Measurements from ENCODE around the gene TMEM144.
"Not testable (repeated sequence)": the region's sequence is repeated elsewhere in the genome, so short reads cannot be mapped to it uniquely, and the experiment has no call there.

Gene TMEM144

DNA sequence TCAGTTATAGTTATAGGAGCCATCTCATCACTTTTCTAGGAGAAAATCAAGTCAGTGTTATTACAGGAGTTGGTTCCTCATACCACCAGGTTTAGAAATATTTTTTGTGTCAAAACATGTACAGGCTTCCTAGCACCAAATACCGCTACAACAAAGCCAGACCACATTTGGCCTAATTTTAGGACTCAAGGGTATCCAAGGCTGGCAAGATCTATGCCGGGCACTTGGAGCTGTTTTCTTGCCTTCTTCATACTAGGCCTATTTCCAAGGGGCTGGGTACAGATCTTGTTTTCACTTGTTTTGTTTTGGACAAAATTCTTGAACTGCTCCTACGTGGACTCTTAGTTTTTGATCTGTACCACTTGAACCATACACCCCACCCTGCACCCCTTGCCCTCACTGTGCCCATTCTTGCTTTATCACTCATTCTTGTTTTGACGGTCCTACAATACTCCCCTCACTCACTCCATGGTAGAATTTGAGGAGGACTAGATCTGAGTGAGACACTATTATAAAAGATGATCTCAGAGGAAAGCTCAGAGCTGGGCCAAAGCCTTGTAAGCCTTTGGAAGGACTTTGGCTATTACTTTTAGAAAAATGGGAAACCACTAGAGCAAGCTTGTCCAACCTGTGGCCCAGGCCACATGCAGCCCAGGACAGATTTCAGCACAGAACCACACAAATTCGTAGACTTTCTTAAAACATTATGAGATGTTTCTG lies 17.7 kb upstream of the TMEM144 start:
- no peak for FAIRE-seq

- no peak for FAIRE-seq
Measured at GRCh38 chr4:158193171-158193749, 17.0 kb upstream of the TMEM144 start.

- FAIRE-seq, result no peak
Measured at GRCh38 chr4:158195297-158195696, 15.0 kb upstream of the TMEM144 start.

- no peak for FAIRE-seq
Measured at GRCh38 chr4:158197194-158197776, 13.0 kb upstream of the TMEM144 start.

- no peak for FAIRE-seq
Measured at GRCh38 chr4:158200214-158200613, 10.1 kb upstream of the TMEM144 start.

GRCh38 chr4:158201322-158201721 lies 9.0 kb upstream of the TMEM144 start:
- no peak for FAIRE-seq

DNA sequence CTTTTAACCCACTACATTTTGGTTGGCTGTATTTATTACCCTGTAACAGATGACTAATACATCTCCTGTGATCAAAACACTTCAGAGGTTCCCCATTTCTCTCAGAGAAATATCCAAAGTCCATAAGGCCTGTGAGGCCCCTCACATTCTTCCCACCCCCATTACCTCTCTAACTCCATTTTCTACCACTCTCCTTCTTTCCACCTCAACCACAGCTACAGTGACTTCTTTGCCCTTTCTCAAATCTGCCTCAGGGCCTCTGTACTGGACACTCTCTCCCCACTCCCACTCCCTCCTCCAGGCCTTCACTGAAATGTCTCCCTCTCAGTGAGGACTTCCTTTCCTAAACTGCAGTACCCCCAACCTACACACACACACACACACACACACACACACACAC lies 8.4 kb upstream of the TMEM144 start:
- no peak for FAIRE-seq

DNA sequence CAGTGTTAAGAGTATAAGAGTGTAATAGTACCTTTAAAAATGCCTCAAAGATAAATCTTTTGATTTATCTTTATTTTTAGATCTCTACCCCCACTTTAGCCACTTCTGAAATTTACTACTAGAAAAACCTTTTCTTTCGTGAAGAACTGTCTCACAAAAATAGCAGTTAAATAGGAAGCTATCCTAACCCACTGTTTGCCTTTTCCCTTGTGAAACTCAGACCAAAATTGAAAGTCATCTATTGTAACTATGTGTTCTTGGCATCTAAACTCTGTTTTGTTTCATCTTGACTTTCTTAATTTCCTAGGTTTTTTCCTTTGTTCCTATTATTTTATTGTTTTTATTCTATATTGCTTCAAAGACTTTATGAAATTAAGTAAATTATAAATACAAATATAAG lies 7.8 kb upstream of the TMEM144 start:
- FAIRE-seq, result peak; percentile 82

GRCh38 chr4:158203436-158203835 lies 6.8 kb upstream of the TMEM144 start:
- no peak for FAIRE-seq

DNA sequence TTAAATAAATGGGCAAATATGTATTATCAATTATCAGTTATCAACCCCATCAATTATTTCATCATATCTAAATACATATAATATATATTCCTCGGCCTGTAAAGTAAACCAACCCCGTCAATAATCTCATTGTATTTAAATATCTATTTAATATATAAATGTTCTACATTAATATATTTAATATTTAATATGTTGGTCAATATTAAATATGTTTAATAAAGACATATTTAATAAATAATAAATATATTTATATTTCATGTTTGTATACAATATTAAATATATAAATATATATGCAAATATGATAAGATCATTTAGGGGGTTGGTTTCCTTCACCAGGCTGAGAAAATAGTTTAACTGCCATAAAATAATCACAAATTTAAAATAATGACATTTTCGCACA lies 6.4 kb upstream of the TMEM144 start:
- peak; percentile 96 for FAIRE-seq

- FAIRE-seq, result no peak
Measured at GRCh38 chr4:158208963-158209640, 1.2 kb upstream of the TMEM144 start.

DNA sequence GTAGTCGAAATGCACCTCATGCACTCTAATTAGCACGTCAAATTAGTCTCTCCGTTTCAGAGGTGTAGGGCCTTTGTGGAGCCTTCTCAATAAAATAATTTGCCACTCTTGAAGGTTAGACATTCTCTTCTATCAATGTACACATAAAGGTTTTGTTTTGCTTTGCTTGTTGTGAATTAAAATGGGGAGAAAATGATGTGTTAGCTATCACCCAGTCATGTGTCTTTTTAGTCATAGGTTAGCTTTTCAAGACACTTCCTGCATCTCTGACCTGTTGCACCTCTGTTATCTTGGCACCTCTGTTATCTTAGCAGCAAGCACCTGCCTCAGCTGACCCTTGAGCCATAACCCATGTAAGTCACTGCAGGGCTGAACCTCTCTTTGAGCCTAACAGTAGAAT lies 936 bp downstream of the TMEM144 start:
- no peak for FAIRE-seq

- no peak for FAIRE-seq
Measured at GRCh38 chr4:158213466-158213865, 3.2 kb downstream of the TMEM144 start.

DNA sequence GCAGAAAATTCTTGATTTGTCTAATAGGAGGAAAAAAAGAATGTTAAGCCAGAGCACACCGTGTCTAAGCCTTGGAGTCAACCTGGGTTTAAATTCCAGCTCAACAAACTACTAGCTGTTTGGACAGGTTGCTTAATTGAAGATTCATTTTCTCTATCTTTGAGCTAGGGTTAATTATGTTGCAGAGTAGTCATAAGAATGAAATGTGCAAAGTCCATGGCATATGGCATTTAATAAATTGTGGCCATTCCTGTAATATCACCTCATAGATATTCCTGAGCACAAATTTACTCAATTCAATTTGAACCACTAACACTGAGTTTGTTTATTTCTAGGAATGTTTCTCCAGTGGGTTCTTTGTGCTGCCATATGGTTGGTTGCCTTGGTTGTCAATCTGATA lies 4.6 kb downstream of the TMEM144 start:
- FAIRE-seq, result no peak

GRCh38 chr4:158217763-158218162 lies 7.5 kb downstream of the TMEM144 start:
- FAIRE-seq, result no peak

- FAIRE-seq, result no peak
Measured at GRCh38 chr4:158219623-158220022, 9.3 kb downstream of the TMEM144 start.

DNA sequence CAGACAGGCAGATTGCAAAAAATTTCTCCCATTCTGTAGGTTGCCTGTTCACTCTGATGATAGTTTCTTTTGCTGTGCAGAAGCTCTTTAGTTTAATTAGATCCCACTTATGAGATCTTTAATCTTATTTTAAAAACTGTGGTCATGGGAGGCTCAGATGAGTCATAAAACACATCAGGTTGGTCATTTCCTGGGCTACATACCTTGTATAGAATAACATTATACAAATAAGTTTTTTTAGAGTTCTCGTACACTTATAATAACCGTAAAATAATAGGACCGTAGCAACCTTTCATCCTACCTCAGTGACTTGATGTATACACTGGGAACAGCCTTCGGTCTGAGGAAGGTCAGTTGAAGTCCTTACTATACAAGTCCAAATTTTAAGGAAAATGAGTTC lies 14.0 kb downstream of the TMEM144 start:
- not testable (repeated sequence) for FAIRE-seq

- FAIRE-seq, result not testable (repeated sequence)
Measured at GRCh38 chr4:158224999-158225398, 14.7 kb downstream of the TMEM144 start.

DNA sequence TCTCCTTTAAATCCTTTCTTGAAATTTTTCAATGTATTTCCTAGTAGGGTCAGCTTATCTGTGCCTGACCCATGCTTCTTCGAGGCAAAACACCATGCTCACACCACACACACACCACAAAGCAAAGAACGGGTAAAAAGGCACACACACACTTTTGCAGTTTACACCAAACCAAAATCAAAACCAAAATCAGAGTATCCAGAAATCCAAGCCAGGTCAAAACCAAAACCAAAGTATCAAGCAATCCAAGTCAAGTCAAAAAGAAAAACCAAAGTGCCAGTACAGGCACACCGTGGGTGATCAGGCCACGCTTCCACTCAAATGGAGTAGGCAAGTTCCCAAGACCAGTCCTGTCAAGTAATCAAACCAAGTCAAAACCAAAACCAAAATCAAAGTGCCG lies 17.6 kb downstream of the TMEM144 start:
- FAIRE-seq, result not testable (repeated sequence)

- FAIRE-seq, result not testable (repeated sequence)
Measured at GRCh38 chr4:158228399-158228798, 18.1 kb downstream of the TMEM144 start.

GRCh38 chr4:158229768-158230167 lies 19.5 kb downstream of the TMEM144 start:
- no peak for FAIRE-seq

DNA sequence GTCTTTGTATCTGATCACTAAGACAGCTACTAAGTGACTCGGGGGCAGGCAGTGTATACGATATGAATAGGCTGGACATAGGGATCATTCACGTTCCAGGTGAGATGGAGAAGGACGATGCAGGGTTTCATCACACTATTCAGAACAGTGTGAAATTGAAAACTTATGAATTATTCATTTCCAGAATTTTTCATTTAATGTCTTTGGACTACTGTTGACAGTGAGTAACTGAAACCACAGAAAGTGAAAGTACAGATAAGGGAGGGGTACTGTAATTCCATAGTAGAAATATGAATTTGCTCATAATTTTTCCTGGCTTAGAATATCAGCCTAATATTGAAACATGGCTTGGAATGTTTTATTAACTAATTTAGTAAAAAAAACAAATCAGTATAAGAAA lies 24.4 kb downstream of the TMEM144 start:
- FAIRE-seq, result no peak

GRCh38 chr4:158236304-158237030 lies 26.2 kb downstream of the TMEM144 start:
- no peak for FAIRE-seq
